ENCODE data around the gene BTBD8. TPM values are rescaled to one million over a fixed set of nuclear protein-coding genes. Genes with fewer than 3 reads are reported as not detected.

Gene BTBD8
- 0.49 and 0.62 TPM in 2 replicates for polyA plus RNA-seq (2012; rRNA removed)
- 0.62 and 0.68 TPM in 2 replicates for polyA plus RNA-seq (2012; cell fraction: cytosol; rRNA removed)
- 1.1 and 1.7 TPM in 2 replicates for polyA plus RNA-seq (2012; cell fraction: nucleus; rRNA removed)

GRCh38 chr1:92080128-92080985 lies at the start of gene BTBD8:
BTBD8 (plus strand) TSS chr1:92080345; CDS start chr1:92080572, 227 bp downstream.
- Histone ChIP-seq H4K20me1 (ENCODE audit: insufficient read depth) (no peaks in the 10 kb centered on the region), H3K4me2 (peak within 1 kb of the TSS; percentile 73), H3F3A (replicated peaks; ENCODE audit: insufficient read depth) (no peaks in the 10 kb centered on the region), H3K36me3 (replicated peaks in 1 of 2; ENCODE audit: control insufficient read depth in 1 of 2, insufficient read depth in 2 of 2, low read length in 1 of 2) (no peaks in the 10 kb centered on the region), H3K27me3 (ENCODE audit: insufficient read depth) (no peaks in the 10 kb centered on the region), H2AFZ (ENCODE audit: low read depth) (peak within 1 kb of the TSS; percentile 100), H3K4me3 (ENCODE audit: low read depth in 2 of 2, low read length in 1 of 2) (peak within 1 kb of the TSS; percentile 72 to 80), H3K9me3 (no peaks in the 10 kb centered on the region), H3K9ac (peak within 1 kb of the TSS; percentile 67), H3K79me2 (ENCODE audit: insufficient read depth) (no peaks in the 10 kb centered on the region), H3K27ac (ENCODE audit: low read depth in 2 of 2, low read length in 1 of 2) (peak within 1 kb of the TSS; percentile 29 to 36; a peak in 3 of 4 replicates), H3K4me1 (ENCODE audit: control insufficient read depth in 1 of 2, insufficient read depth in 2 of 2, low read depth in 1 of 2, low read length in 1 of 2) (no peaks in the 10 kb centered on the region; a peak in 1 of 4 replicates), H3K9me2 (no peaks in the 10 kb centered on the region)
- DNase-seq = peak; percentile 79
- 3% methylated on average over 29 of the region's 55 CpGs for WGBS (ENCODE audit: low lambda C conversion rate)
- CTCF ChIA-PET = interaction anchor here (0.5 to 0.9 kb wide), 3 partner anchors 33 to 211 kb away, joined by 3 read pairs; no protein-coding TSS in a partner anchor
- POLR2A ChIA-PET = interaction anchor here (0.9 kb wide), 1 partner anchor 13 kb away, joined by 8 read pairs; no protein-coding TSS in a partner anchor
- TF ChIP-seq, protein P1, sequence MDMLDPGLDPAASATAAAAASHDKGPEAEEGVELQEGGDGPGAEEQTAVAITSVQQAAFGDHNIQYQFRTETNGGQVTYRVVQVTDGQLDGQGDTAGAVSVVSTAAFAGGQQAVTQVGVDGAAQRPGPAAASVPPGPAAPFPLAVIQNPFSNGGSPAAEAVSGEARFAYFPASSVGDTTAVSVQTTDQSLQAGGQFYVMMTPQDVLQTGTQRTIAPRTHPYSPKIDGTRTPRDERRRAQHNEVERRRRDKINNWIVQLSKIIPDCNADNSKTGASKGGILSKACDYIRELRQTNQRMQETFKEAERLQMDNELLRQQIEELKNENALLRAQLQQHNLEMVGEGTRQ (IDR thresholded peaks at IDR 0.05; ENCODE audit: borderline replicate concordance, low read depth, low read length) = no peak
- TF ChIP-seq, protein P2, sequence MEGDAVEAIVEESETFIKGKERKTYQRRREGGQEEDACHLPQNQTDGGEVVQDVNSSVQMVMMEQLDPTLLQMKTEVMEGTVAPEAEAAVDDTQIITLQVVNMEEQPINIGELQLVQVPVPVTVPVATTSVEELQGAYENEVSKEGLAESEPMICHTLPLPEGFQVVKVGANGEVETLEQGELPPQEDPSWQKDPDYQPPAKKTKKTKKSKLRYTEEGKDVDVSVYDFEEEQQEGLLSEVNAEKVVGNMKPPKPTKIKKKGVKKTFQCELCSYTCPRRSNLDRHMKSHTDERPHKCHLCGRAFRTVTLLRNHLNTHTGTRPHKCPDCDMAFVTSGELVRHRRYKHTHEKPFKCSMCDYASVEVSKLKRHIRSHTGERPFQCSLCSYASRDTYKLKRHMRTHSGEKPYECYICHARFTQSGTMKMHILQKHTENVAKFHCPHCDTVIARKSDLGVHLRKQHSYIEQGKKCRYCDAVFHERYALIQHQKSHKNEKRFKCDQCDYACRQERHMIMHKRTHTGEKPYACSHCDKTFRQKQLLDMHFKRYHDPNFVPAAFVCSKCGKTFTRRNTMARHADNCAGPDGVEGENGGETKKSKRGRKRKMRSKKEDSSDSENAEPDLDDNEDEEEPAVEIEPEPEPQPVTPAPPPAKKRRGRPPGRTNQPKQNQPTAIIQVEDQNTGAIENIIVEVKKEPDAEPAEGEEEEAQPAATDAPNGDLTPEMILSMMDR (IDR thresholded peaks at IDR 0.05) = no peak
- TF ChIP-seq FOSL2 (IDR thresholded peaks at IDR 0.05; ENCODE audit: borderline replicate concordance, low read depth) = no peak
- TF ChIP-seq, protein P3, sequence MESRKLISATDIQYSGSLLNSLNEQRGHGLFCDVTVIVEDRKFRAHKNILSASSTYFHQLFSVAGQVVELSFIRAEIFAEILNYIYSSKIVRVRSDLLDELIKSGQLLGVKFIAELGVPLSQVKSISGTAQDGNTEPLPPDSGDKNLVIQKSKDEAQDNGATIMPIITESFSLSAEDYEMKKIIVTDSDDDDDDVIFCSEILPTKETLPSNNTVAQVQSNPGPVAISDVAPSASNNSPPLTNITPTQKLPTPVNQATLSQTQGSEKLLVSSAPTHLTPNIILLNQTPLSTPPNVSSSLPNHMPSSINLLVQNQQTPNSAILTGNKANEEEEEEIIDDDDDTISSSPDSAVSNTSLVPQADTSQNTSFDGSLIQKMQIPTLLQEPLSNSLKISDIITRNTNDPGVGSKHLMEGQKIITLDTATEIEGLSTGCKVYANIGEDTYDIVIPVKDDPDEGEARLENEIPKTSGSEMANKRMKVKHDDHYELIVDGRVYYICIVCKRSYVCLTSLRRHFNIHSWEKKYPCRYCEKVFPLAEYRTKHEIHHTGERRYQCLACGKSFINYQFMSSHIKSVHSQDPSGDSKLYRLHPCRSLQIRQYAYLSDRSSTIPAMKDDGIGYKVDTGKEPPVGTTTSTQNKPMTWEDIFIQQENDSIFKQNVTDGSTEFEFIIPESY (IDR thresholded peaks at IDR 0.05; ENCODE audit: borderline replicate concordance, low read depth) = no peak
- TF ChIP-seq SIN3A (IDR thresholded peaks at IDR 0.05; ENCODE audit: borderline replicate concordance, low read depth, low read length) = peak; percentile 15; the same call in 1 of the 2 replicates
- TF ChIP-seq MAX (IDR thresholded peaks at IDR 0.05; ENCODE audit: low read depth) = peak; percentile 45
- TF ChIP-seq FOXM1 (IDR thresholded peaks at IDR 0.05; ENCODE audit: low read depth) = no peak
- no peak for TF ChIP-seq TCF12 (IDR thresholded peaks at IDR 0.05)
- no peak for TF ChIP-seq RXRA (IDR thresholded peaks at IDR 0.05; ENCODE audit: borderline replicate concordance, low read depth)
- peak; percentile 85 for TF ChIP-seq FOXJ3 (CRISPR knock-in tag; IDR thresholded peaks at IDR 0.05)
- TF ChIP-seq, protein P4, sequence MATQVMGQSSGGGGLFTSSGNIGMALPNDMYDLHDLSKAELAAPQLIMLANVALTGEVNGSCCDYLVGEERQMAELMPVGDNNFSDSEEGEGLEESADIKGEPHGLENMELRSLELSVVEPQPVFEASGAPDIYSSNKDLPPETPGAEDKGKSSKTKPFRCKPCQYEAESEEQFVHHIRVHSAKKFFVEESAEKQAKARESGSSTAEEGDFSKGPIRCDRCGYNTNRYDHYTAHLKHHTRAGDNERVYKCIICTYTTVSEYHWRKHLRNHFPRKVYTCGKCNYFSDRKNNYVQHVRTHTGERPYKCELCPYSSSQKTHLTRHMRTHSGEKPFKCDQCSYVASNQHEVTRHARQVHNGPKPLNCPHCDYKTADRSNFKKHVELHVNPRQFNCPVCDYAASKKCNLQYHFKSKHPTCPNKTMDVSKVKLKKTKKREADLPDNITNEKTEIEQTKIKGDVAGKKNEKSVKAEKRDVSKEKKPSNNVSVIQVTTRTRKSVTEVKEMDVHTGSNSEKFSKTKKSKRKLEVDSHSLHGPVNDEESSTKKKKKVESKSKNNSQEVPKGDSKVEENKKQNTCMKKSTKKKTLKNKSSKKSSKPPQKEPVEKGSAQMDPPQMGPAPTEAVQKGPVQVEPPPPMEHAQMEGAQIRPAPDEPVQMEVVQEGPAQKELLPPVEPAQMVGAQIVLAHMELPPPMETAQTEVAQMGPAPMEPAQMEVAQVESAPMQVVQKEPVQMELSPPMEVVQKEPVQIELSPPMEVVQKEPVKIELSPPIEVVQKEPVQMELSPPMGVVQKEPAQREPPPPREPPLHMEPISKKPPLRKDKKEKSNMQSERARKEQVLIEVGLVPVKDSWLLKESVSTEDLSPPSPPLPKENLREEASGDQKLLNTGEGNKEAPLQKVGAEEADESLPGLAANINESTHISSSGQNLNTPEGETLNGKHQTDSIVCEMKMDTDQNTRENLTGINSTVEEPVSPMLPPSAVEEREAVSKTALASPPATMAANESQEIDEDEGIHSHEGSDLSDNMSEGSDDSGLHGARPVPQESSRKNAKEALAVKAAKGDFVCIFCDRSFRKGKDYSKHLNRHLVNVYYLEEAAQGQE (IDR thresholded peaks at IDR 0.05; ENCODE audit: low read depth, low read length) = no peak
- TF ChIP-seq GABPA (IDR thresholded peaks at IDR 0.05; ENCODE audit: low read depth) = peak; percentile 51; the same call in 1 of the 2 replicates
- peak; percentile 70 for TF ChIP-seq NRF1 (IDR thresholded peaks at IDR 0.05; ENCODE audit: low read depth, low read length)
- no peak for TF ChIP-seq EZH2phosphoT487 (IDR thresholded peaks at IDR 0.05; ENCODE audit: borderline replicate concordance, low read depth)
- TF ChIP-seq ELF1 (IDR thresholded peaks at IDR 0.05) = peak; percentile 65
- TF ChIP-seq, protein P5, sequence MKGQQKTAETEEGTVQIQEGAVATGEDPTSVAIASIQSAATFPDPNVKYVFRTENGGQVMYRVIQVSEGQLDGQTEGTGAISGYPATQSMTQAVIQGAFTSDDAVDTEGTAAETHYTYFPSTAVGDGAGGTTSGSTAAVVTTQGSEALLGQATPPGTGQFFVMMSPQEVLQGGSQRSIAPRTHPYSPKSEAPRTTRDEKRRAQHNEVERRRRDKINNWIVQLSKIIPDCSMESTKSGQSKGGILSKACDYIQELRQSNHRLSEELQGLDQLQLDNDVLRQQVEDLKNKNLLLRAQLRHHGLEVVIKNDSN (IDR thresholded peaks at IDR 0.05; ENCODE audit: borderline replicate concordance, low read depth) = no peak
- TF ChIP-seq POLR2AphosphoS5 (IDR thresholded peaks at IDR 0.05; ENCODE audit: low read depth, low read length) = peak; percentile 62; the same call in 1 of the 2 replicates
- no peak for TF ChIP-seq TAF1 (IDR thresholded peaks at IDR 0.05; ENCODE audit: borderline replicate concordance, low read depth, low read length)

Data from SK-N-SH (cell line).